Small intestine (tissue), 7 donors: ENCODE measurements around the gene ZNF273. TPM values are rescaled to one million over a fixed set of nuclear protein-coding genes. Genes with fewer than 3 reads are reported as not detected.

Experiments used
- DNase-seq, 2 donors: peaks; one replicate each; pipeline versions ENCODE4 v3.0.0 to v3.0.0-alpha.2; 2013
- FAIRE-seq: peaks from 2 replicates; lab custom pipeline; 2012; peaks lifted over from hg19 to GRCh38; lab: Jason Lieb, UNC
- H3K27ac ChIP-seq, 3 donors: one replicate each; pipeline ENCODE4 v1.5.1; 2013; ENCODE audit warnings: low read length in 2 of 3, mild to moderate bottlenecking in 2 of 3, control low read depth in 1 of 3, inconsistent platforms in 1 of 3, low read depth in 1 of 3, moderate library complexity in 1 of 3
- H3K27me3 ChIP-seq, 3 donors: one replicate each; pipeline ENCODE4 v1.6.1; 2013; ENCODE audit warnings: low read length in 3 of 3, inconsistent platforms in 1 of 3; ENCODE audit not compliant: control insufficient read depth in 3 of 3, insufficient read depth in 3 of 3
- H3K36me3 ChIP-seq, 3 donors: one replicate each; pipeline ENCODE4 v1.6.1; 2013; ENCODE audit warnings: low read length in 3 of 3, inconsistent platforms in 1 of 3, low read depth in 1 of 3, mild to moderate bottlenecking in 1 of 3, moderate library complexity in 1 of 3; ENCODE audit not compliant: control insufficient read depth in 3 of 3, insufficient read depth in 2 of 3
- H3K4me1 ChIP-seq, 3 donors: one replicate each; pipeline ENCODE4 v1.6.1; 2013; ENCODE audit warnings: low read length in 2 of 3, inconsistent platforms in 1 of 3, low read depth in 1 of 3, mild to moderate bottlenecking in 1 of 3, moderate library complexity in 1 of 3; ENCODE audit not compliant: control insufficient read depth in 3 of 3, insufficient read depth in 2 of 3
- H3K4me3 ChIP-seq, 3 donors: one replicate each; pipeline ENCODE4 v1.5.1; 2013; ENCODE audit warnings: low read length in 3 of 3, control low read depth in 1 of 3, inconsistent platforms in 1 of 3, low read depth in 1 of 3, mild to moderate bottlenecking in 1 of 3, moderate library complexity in 1 of 3
- H3K9me3 ChIP-seq, 2 donors: one replicate each; pipeline ENCODE4 v1.6.1; 2013; ENCODE audit warnings: low read depth in 1 of 2, low read length in 1 of 2; ENCODE audit not compliant: control insufficient read depth in 2 of 2, insufficient read depth in 1 of 2
- WGBS, 3 donors: extraction: QIAGEN DNeasy Blood & Tissue Kit; methylation state at CpG; one replicate each; pipeline ENCODE4 v1.1.7; 2013; 5-methylcytosine and 5-hydroxymethylcytosine counted together
- polyA plus RNA-seq, 4 donors: library from polyadenylated mRNA; stranded (reverse) in 3 of 4; unstranded in 1 of 4; fragments of 200-250 nt in 3 of 4; fragments of 120-200 nt in 1 of 4; gene quantifications; one replicate each; pipeline versions ENCODE4 v1.2.1 to v1.2.3, GENCODE V29; 2013
- donor health status: healthy with polysubstance abuse.
- donor health status: control.
- donor health status: control.
- donor health status: Bipolar disorder and iron deficiency.
- donor health status: healthy.

ZNF273 gene
- polyA plus RNA-seq, 4 donors = 0.27 to 6.3 (median 2.1) TPM

GRCh38 chr7:64879800-64880199, 23.3 kb upstream of the ZNF273 start:
- no peak for FAIRE-seq
- H3K4me3 ChIP-seq = no peak overlapping the region
- no peaks in the 10 kb centered on the region for H3K36me3 ChIP-seq
- H3K27ac ChIP-seq = no peak overlapping the region
- 92 to 95% (median 95%) methylated on average over 17 of the region's 17 CpGs for WGBS, 3 donors
- DNase-seq = no peak
- H3K27me3 ChIP-seq = peaks cover 0 to 31% (median 7%) of the 10 kb centered on the region in 3 donors
- H3K4me1 ChIP-seq = no peaks in the 10 kb centered on the region
- H3K9me3 ChIP-seq = peaks cover 0 to 59% of the 10 kb centered on the region in 2 donors

- H3K4me3 ChIP-seq = no peak overlapping the region
- H3K4me1 ChIP-seq = no peaks in the 10 kb centered on the region
- H3K27me3 ChIP-seq = peaks cover 0 to 31% (median 9%) of the 10 kb centered on the region in 3 donors
- WGBS, 3 donors = 94 to 96% (median 96%) methylated on average over 38 of the region's 38 CpGs
- H3K27ac ChIP-seq = no peak overlapping the region
- H3K9me3 ChIP-seq = peaks cover 0 to 54% of the 10 kb centered on the region in 2 donors
- H3K36me3 ChIP-seq = no peaks in the 10 kb centered on the region
- FAIRE-seq (no peak), DNase-seq (no peak)
These were observed 22.5 kb upstream of the ZNF273 start for GRCh38 chr7:64880322-64881297.

GRCh38 chr7:64881461-64882287, 21.4 kb upstream of the ZNF273 start:
- DNase-seq (no peak), FAIRE-seq (no peak)
- Histone ChIP-seq H3K27me3 (peaks cover 0 to 32% (median 11%) of the 10 kb centered on the region in 3 donors), H3K27ac (no peak overlapping the region), H3K9me3 (peaks cover 0 to 54% of the 10 kb centered on the region in 2 donors), H3K4me1 (no peaks in the 10 kb centered on the region), H3K4me3 (no peak overlapping the region), H3K36me3 (no peaks in the 10 kb centered on the region)
- WGBS, 3 donors = 81 to 85% (median 81%) methylated on average over 24 to 26 of the region's 26 CpGs

- Histone ChIP-seq H3K27me3 (peaks cover 0 to 39% (median 15%) of the 10 kb centered on the region in 3 donors), H3K36me3 (no peaks in the 10 kb centered on the region), H3K27ac (no peak overlapping the region), H3K9me3 (peaks cover 0 to 54% of the 10 kb centered on the region in 2 donors), H3K4me3 (peak overlapping the region in 1 of 3 donors; percentile 17), H3K4me1 (no peaks in the 10 kb centered on the region)
- WGBS, 3 donors = 13 to 35% (median 30%) methylated on average over 55 of the region's 55 CpGs
- FAIRE-seq (no peak), DNase-seq (peak in 1 of 2 donors; percentile 40)
These were observed 20.5 kb upstream of the ZNF273 start for GRCh38 chr7:64882341-64883112.

GRCh38 chr7:64883113-64883905, 19.8 kb upstream of the ZNF273 start:
- DNase-seq (no peak), FAIRE-seq (no peak)
- 62 to 80% (median 68%) methylated on average over 36 to 38 of the region's 38 CpGs for WGBS, 3 donors
- Histone ChIP-seq H3K27ac (no peak overlapping the region), H3K4me3 (peak overlapping the region in 1 of 3 donors; percentile 17), H3K36me3 (no peaks in the 10 kb centered on the region), H3K4me1 (no peaks in the 10 kb centered on the region), H3K9me3 (peaks cover 0 to 49% of the 10 kb centered on the region in 2 donors), H3K27me3 (peaks cover 0 to 45% (median 15%) of the 10 kb centered on the region in 3 donors)

- Histone ChIP-seq H3K9me3 (peaks cover 0 to 40% of the 10 kb centered on the region in 2 donors), H3K4me1 (no peaks in the 10 kb centered on the region), H3K4me3 (no peak overlapping the region), H3K27me3 (peaks cover 0 to 54% (median 15%) of the 10 kb centered on the region in 3 donors), H3K36me3 (no peaks in the 10 kb centered on the region), H3K27ac (no peak overlapping the region)
- FAIRE-seq (no peak), DNase-seq (no peak)
- 89 to 90% (median 89%) methylated on average over 22 of the region's 22 CpGs for WGBS, 3 donors
These were observed 18.8 kb upstream of the ZNF273 start for GRCh38 chr7:64884085-64884912.

- Histone ChIP-seq H3K27ac (no peak overlapping the region), H3K4me3 (no peak overlapping the region), H3K27me3 (peaks cover 0 to 61% (median 15%) of the 10 kb centered on the region in 3 donors), H3K9me3 (peaks cover 0 to 36% of the 10 kb centered on the region in 2 donors), H3K4me1 (no peaks in the 10 kb centered on the region), H3K36me3 (no peaks in the 10 kb centered on the region)
- no peak for FAIRE-seq
- WGBS, 3 donors = 87 to 90% (median 88%) methylated on average over 19 of the region's 19 CpGs
- DNase-seq = no peak
These were observed 18.1 kb upstream of the ZNF273 start for GRCh38 chr7:64884913-64885370.
